ENCODE measurements around the gene LYRM9.
"Not testable (repeated sequence)": the region's sequence is repeated elsewhere in the genome, so short reads cannot be mapped to it uniquely, and the experiment has no call there.

Gene LYRM9

DNA sequence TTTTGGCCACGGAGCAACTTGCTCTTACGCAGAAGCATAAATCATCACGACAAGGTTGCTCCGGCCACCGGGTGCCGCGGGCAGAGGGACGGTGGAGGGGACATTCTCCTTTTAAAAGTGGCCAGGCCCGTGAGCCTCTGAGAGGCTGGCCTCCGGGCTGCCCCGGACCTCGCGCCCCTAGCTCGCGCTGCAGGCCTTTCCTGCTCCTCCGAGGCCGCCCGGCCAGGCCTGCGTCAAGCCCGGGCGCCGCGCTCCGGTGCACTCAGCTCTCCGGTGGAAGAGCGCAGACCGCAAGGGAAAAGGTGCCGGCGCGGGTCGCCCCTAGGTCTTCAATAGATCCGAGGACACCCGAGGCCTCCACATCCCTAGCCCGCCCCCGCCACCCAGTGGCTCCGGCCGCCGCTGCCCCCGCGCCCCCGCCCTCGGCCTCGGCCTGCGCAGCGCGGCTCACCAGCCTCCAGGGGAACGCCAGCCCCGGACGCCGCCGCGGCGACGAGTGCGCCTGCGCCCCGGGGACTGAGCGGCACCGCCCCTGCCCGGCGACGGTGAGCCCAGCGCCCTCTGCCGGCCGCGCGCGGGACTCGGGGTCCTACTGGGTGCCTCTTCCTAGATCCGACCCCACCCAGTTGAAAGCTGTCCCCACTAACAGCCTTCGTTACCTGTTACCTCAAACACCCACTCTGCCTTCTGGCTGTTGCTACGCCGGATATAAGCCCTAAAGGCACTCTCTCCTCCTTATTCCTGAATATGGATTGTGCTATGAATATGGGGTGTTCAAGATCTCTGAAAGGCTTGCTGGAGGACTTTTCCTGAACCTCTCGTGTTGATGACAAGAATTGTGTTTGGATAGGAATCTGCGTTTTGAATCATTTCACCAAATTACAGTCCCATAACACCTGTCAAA, at the start of gene LYRM9:
Gene LYRM9, minus strand, starts transcription at position 500 of the 904 bp plus-strand sequence. CDS start 10,671 bp downstream, outside the sequence.
- DNase-seq, result peak; percentile 93

- DNase-seq, result no peak
Measured at GRCh38 chr17:27940503-27941428, 47.6 kb upstream of the LYRM9 start.

DNA sequence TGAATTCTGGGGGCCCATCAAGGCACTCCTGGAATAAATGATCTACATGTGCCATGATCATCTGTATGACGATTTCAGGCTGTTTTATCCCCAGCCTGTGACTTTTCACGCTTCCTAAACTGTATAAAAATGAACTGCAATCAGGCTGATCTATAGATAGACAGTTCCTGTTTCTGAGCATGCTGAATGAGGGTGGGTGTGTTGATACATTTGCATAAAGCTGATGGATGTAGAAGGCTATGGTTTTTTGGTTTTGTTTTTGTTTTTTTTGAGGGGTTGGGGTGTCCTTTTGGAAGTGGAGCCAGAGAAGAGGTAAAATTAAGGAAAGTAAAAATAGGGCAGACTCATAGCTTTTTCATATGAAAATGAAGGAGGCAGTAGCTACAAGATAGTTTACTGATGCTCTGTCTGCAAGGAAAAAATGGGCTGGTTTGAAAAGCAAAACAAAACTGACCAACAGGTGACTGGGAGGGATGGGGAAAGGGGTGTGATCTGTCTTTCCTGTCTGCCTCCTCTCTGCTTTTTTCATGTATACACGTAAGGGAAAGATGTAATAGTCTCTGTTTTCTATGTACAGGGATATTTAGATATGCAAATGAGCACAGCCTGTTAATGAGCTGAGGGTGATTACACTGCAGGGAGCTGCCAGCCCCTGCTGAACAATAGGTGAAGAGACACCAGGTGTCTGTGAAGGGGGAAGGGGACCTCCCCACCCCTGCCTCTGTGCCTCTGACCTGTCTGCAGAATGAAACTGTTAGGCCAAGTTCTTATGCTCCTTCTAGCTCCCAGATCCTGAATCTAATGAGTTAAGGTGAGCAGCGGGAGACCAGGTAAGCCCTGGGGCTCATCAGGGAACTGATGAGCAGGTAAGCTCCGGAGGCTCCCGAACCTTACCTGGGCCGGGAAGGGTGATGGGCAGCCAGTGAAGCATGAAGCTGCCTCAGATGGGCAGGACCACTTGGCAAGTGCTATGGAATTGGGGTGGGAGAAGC, 46.6 kb upstream of the LYRM9 start:
- DNase-seq, result peak; percentile 31

DNA sequence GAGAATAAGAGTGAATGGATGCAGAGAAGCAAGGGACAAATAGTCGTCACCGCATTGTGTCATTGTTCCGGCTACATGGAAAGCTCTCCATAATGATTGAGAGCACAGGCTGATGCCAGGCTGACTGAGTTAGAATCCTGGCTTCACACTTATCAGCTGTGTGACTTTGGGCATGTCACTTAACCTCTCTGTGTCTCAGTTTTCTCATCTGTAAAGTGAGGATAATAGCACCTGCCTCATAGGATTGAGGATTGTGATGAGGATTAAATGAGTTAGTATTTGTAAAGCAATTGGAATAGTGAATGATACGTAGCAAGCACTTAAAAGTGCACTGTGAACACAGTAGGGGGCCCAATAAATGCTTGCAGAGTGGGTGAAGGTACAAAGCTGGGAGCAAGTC, 45.7 kb upstream of the LYRM9 start:
- no peak for DNase-seq

DNA sequence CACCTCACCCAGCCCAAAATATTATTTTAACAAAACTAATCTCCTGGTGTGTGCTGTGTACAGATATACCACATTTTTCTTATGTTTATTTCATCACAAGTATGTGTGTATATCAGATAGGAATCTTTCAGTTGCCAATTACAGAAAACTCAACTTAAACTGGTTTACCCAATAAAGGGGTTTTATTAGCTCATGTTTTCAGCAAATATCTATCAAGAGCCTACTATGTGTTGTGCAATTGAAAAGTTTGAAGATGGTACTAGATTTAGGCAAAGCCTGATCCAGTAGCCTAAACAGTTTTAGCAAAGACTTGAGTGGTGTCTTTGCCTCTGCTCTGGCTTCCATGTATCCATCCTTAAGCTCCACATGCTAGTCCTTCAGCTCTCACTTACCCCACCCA, 45.1 kb upstream of the LYRM9 start:
- no peak for DNase-seq

DNA sequence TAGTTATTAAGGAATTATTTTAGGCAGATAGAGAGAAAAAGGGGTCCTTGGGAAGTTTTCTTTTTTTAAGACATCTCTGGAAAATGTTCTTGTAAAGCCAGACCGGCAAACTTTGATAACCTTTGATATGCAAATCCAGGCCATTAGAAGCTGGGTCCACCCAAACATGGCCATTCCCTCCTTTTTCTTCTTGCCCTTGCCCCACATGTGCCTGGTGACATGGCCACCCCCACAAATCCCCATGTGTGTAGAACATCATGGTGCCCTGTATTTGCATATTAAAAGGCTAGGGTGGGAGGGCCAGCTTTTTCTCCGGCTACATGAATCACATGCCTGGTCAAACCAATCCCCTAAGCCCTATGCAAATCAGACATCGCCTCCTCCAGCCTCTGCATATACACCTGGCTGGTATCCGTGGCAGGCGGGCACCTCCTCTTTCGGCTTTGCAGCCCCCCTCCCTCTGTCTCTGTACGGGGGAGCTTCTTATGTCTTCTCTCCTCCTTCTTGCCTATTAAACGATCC, 43.9 kb upstream of the LYRM9 start:
- DNase-seq, result no peak

DNA sequence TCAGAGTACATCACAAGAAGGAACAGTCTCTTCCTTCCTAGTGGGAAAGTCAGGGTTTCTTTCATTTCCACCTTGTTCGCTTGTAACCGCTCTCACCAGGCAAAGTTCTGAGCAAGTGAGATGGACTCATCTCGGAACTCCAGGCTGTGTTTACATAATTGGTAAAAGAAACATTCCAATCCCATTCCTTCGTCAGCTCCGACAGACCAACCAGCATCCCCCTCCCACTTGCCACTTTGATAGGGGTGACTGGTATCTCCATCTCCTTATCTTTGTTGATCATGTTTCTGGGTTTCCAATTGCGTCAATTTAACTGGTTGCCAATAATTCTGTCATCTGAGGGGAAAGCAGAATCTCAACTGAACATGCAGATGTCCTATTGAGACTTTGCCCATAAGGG, 36.8 kb upstream of the LYRM9 start:
- DNase-seq, result no peak

DNA sequence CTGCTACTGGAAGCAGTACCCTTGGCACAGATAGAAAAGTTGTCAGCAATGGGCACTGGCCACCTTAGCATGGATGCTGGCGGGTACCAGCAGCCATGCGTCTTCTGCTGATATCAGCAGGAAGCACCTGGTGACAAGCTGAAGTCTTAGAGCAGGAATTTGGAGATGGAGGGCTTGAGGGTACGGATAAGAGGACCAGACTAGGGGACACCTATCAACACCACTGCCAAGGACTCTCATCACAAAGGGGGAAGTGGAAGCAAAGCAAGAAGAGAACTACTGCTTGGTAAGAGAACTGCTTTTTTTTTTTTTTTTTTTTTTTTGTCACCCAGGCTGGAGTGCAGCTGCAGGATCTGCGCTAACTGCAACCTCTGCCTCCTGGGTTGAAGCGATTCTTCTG, 35.4 kb upstream of the LYRM9 start:
- no peak for DNase-seq

DNA sequence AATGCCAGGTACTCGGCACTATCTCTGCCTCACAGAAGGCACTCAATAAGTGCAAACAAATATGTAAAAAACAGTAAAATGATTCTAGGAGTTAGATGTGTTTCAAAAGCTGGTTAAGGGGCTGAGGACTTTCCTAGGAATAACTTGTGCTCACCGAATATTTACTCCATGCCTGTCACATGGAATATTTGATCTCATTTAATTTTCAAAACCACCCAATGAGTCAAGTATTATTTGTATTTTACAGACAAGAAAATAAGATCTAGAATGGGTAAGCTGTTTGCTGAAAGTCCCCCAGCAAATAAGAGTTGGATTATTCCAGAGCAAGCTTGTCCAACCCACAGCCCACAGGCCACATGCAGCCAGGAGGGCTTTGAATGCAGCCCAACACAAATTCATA, 34.6 kb upstream of the LYRM9 start:
- no peak for DNase-seq

GRCh38 chr17:27921599-27921998, 28.4 kb upstream of the LYRM9 start:
- no peak for DNase-seq

GRCh38 chr17:27921077-27921476, 27.9 kb upstream of the LYRM9 start:
- no peak for DNase-seq

- DNase-seq, result no peak
Measured at GRCh38 chr17:27920569-27920968, 27.4 kb upstream of the LYRM9 start.

DNA sequence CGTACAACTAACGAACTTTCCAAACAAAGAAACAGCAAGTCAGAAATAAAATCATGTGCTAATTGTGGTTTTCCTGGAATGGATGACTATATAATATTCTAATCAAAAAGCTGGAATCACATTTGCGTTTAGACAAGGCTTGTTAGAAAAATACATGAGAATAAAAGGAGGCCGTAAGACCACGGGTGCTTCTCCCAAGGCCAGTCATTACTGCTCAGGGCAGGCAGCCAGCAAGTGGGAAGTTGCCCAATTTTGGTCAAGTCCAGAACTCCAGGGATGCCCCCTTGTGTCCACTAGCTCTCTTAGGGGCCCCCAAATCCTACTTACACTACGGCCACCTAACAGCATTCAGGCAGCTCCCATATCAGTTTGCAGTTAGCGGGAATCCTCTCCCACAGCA, 25.9 kb upstream of the LYRM9 start:
- DNase-seq, result no peak

DNA sequence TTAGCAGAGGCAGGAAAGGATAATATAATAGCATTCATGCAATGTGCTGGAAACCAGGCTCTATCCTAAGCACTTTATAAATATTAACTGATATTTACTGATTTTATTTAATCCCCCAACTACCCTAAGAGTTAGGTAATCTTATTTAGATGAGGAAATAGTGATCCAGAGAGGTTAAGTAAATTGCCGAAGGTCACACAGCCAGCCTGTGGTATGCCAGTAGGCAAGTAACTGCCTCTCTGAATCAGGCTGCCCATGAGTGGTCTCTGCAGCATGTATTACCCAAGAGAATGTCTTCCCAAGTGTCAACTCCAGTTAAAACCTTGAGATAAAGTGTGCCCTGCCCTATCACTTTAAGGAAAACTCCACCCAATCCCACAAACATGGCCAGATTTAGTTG, 25.3 kb upstream of the LYRM9 start:
- no peak for DNase-seq

DNA sequence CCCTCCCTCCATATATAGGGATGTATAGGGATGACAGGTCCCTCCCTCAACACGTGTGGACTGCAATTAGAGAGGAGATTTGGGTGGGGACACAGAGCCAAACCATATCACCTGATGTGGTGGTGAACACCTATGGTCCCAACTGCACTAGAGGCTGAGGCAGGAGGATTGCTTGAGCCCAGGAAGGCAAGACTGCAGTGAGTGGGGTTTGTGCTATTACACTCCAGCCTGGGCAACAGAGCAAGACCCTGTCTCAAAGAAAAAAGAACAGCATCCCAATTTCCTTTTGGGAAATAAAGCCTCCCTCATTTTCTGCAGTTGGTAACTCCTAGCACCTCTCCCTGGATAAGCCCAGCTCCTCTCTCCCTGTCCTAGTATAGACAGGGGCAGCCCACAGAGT, 23.8 kb upstream of the LYRM9 start:
- DNase-seq, result no peak

DNA sequence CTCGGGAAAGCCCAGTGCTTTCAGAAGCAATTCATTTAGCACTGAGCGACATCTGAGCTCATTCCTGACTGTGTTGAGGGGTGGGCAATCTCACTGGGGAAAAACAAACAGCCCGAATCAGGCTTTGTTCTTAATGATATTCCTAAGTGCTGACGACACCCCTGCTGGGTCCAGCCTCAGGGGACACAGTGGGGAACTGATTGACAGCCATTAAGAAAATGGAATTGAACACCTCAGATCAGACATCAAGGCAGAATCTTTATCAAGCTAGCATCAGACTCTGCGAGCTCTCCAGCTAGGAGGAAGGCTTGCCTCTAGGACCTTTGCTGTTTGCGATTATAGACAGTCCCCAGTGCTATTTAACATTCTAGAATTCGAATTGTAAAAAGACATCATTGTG, 22.5 kb upstream of the LYRM9 start:
- DNase-seq, result peak; percentile 17

DNA sequence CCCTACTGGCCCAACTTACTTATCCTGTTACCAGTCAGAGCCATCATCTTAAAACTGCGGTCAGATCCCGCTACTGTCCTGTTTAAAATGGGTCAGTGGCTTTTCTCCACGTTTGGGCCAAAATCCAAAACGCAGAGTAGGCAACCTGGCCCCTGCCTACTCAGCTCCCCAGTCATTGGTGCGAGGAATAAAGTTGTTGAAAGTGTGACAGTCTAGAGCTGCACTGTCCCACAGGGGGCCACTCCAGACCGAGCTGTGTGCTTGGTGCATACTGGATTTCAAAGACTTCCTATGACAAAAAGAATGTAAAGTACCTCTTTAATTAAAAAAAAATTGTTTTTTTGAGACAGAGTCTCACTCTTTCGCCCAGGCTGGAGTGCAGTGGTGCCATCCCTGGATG, 21.2 kb upstream of the LYRM9 start:
- DNase-seq, result no peak

DNA sequence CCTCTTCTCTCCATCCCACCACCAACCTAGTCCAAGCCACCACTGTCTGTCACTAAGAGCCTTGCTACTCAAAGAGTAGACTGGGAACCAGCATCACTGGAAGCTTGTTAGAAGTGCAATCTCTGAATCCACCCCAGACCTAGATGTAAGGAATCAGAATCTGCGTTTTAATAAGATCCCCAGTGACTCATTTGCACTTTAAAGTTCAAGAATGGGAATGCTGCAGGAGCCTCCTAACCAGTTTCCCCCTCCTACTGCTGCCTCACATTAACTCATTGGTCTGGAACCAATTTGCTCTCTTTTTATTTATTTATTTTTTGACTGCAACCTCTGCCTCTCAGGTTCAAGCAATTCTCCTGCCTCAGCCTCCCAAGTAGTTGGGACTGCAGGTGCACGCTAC, 19.8 kb upstream of the LYRM9 start:
- DNase-seq, result no peak

GRCh38 chr17:27912299-27912698, 19.1 kb upstream of the LYRM9 start:
- DNase-seq, result not testable (repeated sequence)

DNA sequence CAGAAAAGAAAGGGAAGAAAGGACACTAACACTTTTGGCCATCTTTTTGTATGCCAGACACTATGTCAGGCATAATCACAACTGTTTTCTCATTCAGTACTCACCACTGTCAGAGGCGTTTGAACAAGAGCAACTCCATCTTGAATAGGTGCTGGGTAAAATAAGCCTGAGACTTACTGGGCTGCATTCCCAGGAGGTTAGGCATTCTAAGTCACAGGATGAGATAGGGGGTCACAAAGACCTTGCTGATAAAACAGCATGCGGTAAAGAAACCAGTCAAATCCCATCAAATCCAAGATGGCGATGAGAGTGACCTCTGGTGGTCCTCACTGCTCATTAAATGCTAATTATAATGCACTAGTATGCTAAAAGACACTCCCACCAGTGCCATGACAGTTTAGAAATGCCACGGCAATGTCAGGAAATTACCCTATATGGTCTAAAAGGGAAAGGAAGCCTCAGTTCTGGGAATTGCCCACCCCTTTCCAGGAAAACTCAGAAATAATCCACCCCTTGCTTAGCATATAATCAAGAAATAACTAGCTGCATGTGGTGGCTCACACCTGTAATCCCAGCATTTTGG, 14.9 kb upstream of the LYRM9 start:
- DNase-seq, result no peak

GRCh38 chr17:27906623-27907022, 13.5 kb upstream of the LYRM9 start:
- DNase-seq, result peak; percentile 25

DNA sequence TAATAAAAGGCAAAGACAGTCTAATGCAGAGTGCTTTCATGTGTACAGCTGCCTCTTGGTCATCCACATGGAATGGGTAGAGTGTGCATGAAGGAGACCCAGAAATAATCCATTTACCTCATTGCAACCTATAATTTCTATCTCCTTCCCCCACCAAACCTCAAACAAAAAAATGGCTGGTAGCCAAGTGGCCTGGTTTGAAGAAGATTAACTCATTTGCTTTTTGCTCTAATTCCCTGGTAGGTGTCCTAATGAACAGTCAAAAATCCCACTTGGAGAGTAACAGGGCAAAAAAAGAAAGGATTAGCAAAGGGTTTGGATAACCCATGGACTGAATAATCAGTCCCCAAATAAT, 13.0 kb upstream of the LYRM9 start:
- no peak for DNase-seq

Data from NCI-H1436 (cell line).